Cardiac fibroblast (primary cell): Measurements from ENCODE around the gene SUCLG2.
"Not testable (repeated sequence)": the region's sequence is repeated elsewhere in the genome, so short reads cannot be mapped to it uniquely, and the experiment has no call there.

Experiments
- DNase-seq, 2 donors: peaks; one replicate each; pipeline versions ENCODE4 v3.0.0 to v3.0.0-alpha.2; 2010; ENCODE audit warnings: low read depth in 2 of 2
- H3K4me3 ChIP-seq, 2 donors: replicated peaks in 1 of 2; 1 replicate in 1 of 2; 2 replicates in 1 of 2; pipeline ENCODE4 v1.5.1; 2011; ENCODE audit warnings: low read depth in 2 of 2, low read length in 2 of 2, mild to moderate bottlenecking in 2 of 2, moderate library complexity in 1 of 2
- TF ChIP-seq, protein P1 (sequence below): IDR thresholded peaks from one replicate; pipeline ENCODE4 v1.5.1; 2011; ENCODE audit warnings: low read depth, mild to moderate bottlenecking, low read length, inconsistent platforms

SUCLG2 gene

DNA sequence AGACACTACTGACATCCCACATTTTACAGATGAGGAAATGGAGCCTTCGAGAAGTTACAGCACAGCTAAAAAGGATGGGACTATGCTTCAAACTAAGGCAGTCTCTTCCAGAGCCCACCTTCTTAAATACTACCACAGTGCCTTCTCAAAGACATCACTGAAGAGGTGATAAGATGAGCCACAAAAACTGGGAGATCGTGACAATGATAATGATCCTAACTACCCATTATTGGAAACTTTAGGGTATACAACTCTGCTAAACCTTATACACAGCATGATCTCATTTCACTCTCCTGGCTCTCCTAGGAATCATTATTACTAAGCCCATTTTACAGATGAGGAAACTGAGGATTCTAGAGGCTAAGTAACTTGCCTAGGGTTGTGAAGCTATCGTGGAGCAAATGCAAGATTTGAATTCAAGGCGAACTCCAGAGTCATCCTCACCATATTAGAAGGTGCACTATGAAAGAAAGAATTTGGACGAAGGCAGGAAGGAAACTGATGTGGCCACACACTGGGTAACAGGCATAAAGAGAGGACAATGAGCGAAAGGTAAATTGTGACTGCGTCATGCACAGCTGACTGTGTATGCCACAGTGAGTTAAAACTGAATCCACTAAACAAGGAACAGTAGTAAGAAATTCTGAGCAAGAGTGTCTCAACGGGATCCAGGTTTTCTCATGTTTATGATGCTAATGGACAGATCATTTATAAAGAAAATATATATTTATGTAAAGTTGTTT, 55.4 kb downstream of the SUCLG2 start:
- TF ChIP-seq, protein P1, sequence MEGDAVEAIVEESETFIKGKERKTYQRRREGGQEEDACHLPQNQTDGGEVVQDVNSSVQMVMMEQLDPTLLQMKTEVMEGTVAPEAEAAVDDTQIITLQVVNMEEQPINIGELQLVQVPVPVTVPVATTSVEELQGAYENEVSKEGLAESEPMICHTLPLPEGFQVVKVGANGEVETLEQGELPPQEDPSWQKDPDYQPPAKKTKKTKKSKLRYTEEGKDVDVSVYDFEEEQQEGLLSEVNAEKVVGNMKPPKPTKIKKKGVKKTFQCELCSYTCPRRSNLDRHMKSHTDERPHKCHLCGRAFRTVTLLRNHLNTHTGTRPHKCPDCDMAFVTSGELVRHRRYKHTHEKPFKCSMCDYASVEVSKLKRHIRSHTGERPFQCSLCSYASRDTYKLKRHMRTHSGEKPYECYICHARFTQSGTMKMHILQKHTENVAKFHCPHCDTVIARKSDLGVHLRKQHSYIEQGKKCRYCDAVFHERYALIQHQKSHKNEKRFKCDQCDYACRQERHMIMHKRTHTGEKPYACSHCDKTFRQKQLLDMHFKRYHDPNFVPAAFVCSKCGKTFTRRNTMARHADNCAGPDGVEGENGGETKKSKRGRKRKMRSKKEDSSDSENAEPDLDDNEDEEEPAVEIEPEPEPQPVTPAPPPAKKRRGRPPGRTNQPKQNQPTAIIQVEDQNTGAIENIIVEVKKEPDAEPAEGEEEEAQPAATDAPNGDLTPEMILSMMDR, result no peak
- no peak overlapping the region for H3K4me3 ChIP-seq
- DNase-seq, result no peak

DNA sequence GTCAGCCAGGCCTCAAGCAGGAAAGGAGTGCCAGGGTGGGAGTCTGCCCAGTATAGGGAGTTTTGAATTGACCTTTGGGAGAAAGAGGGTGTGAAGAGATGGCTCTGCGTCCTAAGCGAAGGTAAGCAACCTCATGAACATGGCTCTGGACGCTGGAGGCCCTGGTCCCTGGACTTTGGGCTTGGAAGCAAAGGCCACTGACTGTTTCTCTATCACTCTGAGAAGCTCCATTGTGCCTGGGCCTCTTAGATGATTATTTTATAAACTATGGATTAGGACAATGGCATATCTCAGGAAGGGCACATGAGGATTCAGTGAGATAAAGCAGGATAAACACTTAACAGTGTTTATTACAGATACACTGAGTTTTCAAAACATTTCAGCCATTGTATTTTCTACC, 59.0 kb downstream of the SUCLG2 start:
- no peak for DNase-seq
- H3K4me3 ChIP-seq, result no peak overlapping the region
- TF ChIP-seq, protein P1, result no peak

DNA sequence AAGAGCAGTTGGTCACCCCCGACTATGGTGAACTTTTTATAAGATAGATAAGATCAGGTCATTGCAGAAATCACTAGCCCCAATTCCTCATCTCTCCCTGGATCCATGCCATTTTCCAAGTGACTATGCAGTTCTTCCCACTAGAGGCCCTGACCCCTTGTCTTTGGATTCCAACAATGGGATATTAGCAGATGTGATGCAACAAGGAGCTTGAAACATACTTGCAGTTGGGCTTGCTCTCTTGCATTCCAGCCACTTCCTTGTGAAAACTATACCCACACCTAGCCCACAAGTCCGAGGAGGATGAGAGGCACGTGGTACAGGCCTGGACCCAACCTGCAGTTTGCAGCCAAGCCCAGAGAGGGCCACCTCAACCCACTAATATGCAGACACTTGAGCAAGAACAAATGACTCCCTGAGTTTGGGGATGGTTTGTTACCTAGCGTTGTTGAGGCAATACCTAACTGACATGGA, 60.6 kb downstream of the SUCLG2 start:
- peak; percentile 44 to 57 for DNase-seq
- no peak overlapping the region for H3K4me3 ChIP-seq
- TF ChIP-seq, protein P1, result peak; percentile 25

DNA sequence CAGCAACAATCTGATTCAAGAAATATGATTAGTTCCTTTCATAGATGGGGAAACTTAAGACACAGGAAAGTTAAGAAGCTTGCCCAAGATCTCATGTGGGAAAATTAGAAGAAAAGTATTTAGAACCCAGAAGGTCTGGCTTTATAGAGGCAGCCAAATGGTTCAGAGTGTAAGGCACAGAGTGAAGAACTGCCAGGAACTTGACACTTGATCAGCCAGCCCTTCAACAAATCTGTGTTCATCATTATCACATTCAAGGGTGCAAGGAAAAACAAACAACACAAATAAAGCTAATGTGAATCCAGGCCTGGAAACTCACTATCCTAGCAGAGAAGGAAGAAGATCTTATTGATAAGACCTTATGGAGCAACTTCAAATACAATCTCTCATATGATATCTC, 62.4 kb downstream of the SUCLG2 start:
- H3K4me3 ChIP-seq, result no peak overlapping the region
- TF ChIP-seq, protein P1, result no peak
- DNase-seq, result no peak

DNA sequence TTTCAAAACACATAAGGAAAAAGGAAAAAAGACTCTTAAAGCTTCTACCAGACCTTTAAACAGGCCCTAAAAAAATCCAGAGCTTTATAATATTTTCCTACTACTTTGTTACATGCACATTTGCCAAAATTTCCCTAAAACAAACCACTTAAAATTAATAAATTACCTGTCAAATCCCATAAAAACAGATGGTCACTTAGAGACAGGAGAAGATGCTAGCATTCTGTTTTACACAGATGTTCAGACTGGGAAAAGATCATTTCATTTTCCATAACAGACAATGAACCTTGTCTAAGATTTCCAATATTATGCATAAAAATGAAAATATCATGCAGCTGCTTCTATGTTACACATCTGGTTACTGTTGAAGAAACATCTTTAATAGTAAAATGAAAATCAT, 66.6 kb downstream of the SUCLG2 start:
- DNase-seq, result no peak
- H3K4me3 ChIP-seq, result no peak overlapping the region
- TF ChIP-seq, protein P1, result no peak

DNA sequence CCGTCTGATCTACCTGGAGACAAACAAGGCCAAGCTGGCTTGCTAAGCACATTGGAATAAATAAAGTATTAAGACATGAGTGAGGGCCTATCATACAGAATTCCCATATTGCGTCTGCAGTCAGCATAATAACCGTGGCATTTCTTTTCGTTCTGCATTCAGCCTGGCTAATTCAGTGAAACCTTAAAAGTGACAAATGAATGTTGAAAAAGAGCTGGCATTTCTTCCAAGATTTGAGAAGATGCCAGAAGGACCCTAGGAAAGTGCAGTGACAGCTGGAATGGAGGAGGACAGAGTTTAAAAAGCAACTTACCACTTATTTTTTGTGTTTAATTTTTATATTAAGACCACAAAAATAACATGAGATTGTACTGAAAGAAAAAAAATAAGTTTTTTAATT, 67.1 kb downstream of the SUCLG2 start:
- no peak for DNase-seq
- no peak overlapping the region for H3K4me3 ChIP-seq
- TF ChIP-seq, protein P1, result no peak

DNA sequence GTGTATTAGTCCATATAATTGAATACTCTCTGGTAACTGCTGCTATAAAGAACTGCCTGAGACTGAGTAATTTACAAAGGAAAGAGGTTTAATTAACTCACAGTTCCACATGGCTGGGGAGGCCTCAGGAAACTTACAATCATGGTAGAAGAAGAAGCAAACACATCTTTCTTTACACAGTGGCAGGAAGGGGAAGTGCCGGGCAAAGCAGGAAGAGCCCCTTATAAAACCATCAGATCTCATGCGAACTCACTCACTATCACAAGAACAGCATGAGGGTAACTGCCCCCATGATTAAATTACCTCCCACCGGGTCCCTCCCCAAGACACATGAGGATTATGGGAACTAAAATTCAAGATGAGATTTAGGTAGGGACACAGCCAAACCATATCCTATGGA, 69.8 kb downstream of the SUCLG2 start:
- not testable (repeated sequence) for H3K4me3 ChIP-seq, DNase-seq
